ENCODE measurements around the gene ANAPC2.

Gene ANAPC2

DNA sequence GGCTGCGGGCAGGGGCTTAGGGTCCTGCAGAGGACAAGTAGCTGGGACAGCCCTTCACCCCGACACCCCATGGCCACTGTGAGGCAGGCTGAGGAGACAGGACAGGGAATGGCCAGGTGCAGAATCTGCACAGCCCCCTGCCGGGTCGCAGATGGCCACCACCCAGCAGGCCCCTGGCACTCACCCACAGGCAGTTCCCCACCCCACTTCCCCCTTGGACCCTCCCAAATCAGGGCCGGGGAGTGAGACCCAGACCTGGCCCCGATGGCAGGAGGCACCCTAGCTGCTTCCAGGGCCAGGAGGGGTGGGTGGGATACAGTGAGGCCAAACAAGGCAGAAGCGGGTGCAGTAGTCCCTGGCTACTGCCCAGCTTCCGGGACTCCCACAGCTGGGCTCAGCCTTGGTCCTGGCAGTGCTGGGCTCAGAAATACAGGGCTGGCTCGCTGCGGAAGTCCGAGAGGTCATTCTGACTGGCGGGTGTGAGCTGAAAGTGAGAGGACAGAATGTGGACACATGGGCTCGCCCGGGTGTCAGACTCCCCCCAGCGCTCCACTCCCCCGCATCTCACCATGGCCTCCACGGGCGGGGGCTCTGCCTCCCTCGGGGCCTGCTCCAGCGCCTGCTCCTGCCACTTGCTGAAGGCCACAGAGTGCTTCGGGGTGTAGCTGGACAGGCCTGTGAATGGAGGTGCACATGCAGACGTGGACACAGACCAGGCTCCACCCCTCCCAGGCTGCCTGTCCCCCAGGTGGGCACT is 3.5 kb upstream of the ANAPC2 start:
- no peak for DNase-seq (ENCODE audit: low read depth)

DNA sequence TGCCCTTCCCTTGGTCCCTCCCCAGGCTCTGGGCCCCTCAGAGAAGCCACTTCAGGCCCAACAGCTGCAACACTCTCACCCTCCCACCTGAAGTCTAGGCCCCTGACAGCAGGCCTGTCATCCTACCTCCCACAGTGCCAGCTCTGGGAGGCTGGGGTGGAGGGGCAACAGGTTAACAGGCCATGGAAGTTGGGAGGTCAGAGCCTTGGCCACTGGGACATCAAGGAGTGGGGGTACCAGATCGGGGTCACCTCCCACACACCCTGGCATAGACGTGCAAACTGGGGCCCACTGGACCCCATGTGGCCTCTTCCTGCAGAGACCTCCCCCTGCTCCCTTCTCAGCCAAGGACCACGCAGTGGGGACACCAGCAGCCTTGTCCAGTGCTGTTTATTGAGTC is 2.9 kb upstream of the ANAPC2 start:
- DNase-seq (ENCODE audit: low read depth), result no peak

DNA sequence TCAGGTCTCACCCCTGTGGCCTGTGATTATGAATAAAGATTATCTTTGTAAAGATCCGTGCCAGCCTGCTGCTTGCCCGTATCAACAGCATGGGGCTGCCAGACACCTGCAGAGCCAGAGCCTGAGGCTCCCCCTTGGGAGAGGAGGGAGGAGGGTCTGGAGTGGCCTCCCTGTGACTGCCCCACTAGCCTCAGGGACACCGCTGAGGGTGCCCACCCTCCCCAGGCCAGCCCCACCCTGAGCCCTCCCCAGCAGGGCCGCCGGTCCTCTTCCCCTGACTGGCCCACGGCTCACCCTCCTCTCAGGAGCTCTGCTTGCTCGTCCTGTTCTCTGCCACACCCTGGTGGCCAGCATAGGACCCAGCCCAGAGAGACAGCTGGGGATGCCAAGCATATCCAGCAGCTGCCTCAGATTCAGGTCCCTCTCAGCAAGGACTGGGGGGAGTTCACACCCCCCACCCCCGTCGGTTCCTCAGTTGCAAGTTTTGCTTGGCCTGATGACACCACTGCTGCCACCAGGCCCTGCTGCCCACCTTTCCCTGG is 2.0 kb upstream of the ANAPC2 start:
- no peak for DNase-seq (ENCODE audit: low read depth)

DNA sequence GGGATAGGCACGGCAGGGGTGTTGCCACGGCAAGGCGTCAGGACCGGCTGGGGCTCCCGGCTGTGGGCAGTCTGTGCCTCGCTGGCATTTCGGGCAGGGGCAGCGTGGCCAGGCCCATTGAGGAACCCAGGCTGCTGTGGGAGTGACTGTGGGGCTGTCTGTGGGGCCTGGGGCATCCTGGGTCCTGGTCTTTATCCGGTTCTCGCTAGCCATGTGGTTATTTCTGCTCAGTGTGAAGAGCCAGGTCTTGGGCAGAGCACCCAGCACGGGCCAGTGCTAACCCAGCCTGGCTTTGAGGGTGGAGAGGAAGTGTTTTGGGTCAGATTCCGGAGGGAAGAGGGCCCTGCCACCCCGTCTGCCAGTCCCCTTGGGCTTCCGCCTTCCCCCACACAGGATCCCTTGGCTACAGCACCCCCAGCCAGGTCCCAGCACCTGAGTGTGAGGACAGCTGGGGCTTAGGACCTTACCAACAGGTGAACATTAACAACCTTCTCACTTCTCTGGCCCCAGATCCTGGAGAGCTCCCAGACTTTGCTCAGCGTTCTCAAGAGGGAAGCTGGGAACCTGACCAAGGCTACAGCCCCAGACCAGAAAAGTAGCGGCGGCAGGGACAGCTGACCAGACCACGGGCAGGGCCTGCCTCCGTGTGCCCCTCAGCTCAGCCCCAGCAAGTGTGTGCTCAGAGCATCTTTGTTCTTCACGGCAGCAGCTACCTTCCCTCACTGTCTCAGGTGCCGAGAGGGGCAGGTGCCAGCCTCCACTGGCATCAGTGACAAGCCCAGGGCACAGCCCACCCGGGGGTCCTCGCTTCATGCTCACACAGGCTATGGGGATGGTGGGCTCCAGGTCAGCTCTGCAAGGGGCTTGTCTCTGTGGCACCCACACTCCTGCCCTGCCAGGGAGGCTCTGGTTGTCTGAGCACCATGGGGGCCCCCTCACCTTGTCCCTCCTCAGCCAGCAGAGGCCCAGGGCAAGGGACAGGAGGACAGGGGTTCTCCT is 1.2 kb upstream of the ANAPC2 start:
- DNase-seq (ENCODE audit: low read depth), result no peak

DNA sequence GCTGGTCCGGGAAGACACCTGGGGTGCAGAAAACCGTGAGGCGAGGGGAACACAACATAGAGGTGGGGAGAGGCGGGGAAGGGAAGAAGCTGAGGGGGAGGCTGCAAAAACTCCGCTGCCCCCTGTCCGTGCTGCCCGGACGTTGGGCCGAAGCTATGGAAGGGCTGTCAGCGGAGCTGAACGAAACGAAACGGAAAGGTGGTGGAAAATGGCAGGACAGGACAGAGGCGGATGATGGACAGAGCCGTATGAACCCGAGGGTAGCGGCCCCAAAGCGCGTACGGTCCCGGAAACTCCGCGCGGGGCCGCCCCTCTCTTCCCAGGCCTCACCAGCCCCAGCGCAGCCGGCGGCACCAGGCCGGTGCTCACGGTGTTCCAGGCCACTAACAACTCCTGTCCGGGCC is 272 bp downstream of the ANAPC2 start:
- DNase-seq (ENCODE audit: low read depth), result no peak

DNA sequence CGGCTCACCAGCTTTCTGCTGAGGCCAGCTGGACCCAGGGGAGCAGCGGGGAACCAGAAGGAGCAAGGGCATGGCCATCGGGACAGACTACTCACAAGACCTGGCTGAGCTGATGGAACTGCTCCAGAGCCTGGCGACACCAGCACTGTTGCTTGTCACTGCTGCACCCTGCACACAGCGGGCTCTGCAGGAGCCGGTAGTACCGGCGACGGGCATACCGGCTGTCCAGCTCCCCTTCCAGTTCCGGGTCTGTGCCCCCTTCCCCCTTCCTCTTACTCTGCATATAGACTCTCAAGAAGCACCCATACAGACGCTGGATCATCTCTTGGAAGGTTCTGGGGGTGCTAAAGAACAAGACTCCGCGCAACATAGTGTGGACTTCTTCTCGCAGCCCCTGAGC is 974 bp downstream of the ANAPC2 start:
- DNase-seq (ENCODE audit: low read depth), result no peak

DNA sequence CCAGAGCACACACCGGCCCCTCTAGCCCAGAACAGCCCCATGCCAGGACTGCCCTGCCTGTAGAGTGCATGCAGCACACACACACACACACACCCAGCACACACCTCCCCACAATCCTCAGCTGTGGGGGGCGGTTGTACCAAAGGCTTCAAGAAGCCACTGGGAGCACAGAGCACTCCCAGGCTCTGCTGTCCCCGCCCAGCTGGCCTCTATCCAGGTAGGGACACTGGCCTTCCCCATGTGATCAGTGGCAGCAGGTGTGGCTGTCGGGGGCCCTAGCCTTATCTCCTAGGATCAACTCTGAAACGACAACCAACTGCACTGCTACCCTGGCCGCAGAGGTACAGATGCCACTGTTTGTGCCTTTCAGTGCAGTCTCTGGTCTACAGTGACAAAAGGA is 2.0 kb downstream of the ANAPC2 start:
- DNase-seq (ENCODE audit: low read depth), result no peak

DNA sequence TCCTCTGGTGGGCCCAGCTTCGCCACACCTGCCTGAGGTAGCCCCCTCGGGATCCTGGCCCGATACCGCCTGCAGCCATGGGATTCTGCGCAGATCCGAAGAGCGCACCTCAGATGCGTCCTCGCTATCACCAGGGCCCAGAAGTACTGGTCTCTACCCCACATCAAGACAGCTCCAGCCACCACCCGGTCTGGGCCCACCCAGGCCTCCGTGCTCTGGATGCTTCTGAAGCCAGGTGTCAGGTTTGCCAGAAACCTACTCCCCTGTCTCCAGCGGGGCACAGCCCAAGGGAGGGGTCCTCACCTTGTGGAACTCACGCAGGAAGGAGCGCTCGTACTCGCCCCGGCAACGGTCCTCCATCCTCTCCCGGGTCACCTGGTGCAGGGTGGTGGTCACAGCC is 2.4 kb downstream of the ANAPC2 start:
- no peak for DNase-seq (ENCODE audit: low read depth)

DNA sequence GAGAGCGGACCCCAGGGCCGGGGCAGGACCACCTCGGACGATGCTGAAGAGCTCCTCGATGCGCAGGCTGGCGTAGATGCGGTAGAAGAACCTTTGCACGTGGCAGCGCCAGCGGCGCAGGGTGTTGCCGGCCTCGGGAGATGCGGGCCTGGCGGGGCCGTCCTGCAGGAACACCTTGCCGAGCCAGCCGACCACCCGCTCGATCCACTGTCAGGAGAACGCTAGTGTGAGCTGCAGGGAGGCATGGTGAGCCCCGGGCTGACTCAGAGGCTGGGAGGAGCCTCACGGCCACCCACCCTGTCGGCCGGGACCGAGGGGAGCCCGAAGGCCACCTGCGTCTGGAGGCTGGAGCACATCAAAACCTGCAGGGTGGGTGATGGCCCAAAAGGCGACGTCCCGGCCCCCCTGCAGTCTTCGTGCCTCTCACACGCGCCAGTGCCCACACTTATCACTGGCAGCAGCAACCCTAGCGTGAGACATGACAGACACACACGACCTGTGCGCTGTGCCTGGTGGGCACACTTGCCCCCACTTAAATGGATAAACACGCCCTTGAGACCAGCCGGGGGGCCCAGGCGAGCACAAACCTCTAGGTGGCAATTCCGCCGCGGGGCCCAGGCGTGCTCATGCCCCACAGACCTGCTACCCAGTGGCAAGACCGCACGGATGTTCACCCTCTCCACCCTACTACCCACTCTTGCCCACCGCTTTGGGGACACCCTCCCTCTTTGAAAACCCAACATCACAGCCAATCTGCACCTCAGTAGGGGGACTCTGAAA is 3.3 kb downstream of the ANAPC2 start:
- no peak for DNase-seq (ENCODE audit: low read depth)

DNA sequence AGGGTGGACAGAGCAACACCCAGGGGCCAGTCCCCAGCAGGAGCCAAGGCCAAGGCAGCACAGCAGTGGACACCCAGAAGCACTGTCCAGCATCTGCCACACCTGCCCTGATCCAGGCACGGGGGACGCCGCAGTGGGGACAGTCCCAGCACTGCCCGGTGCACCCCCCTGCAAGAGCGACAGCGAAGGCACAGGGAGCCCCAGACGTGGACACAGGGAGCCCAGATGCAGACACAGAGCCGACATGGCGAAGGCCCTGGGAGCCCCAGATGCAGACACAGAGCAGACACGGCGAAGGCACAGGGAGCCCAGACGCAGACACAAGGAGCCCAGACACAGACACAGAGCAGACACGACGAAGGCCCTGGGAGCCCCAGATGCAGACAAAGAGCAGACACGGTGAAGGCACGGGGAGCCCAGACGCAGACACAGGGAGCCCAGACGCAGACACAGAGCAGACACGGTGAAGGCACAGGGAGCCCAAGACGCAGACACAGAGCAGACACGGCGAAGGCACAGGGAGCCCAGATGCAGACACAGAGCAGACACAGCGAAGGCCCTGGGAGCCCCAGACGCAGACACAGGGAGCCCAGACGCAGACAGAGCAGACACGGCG is 4.3 kb downstream of the ANAPC2 start:
- no peak for DNase-seq (ENCODE audit: low read depth)

DNA sequence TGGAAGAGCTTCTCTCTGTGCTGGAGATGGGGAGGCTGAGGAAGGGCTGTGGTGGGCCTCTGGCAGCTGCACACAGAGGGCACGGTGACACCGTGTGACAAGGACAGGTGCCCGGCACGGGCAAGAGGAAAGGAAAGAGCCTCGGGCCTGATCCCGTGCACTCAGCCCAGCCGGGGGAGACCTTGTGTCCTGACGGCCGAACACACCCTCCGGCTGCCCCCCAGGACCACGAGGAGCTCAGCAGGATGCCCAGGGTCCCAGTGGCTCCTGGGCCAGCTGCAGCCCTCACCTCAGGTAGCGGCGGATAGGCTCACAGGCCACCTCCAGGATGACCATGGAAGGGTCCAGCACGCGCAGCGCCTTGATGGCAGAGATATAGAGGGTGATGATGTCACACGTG is 5.5 kb downstream of the ANAPC2 start:
- no peak for DNase-seq (ENCODE audit: low read depth)

DNA sequence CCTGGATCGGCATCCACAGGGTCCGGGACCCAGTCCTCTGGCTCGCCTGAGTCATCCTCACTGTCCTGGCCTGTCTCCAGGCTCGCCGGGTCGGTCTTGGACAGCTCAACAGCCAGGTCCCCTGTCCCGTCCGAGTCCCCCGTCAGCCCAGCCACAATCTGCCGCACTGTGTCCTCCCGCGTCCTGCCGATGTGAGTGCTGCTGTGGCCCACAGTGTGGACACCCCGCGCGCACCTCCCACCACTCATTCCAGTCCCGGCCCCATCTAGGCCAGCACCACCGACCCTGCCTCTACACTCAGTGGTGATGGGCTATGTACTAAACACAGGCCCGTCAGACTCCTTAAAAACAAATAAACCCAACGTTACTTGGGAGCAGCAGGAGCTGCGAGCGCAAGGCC is 6.7 kb downstream of the ANAPC2 start:
- DNase-seq (ENCODE audit: low read depth), result no peak

DNA sequence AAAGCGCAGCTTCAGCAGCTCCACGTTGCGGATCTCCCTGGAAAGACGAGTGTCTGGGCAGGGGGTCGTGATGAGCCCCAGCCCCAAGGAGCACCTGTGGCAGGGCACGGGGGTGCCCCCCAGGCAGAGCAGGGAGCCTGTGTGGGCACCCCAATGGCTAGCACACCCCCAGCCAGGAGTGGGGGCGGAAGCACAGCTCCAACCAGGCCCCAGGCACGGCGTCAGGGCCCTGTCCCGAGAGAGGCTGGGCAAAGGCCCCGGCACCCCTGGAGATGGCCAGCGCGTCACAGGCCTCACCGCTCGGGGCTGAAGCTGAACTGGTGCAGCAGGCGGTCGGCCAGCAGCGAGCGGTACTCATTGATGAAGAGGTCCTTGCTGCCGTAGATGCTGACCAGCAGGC is 7.9 kb downstream of the ANAPC2 start:
- DNase-seq (ENCODE audit: low read depth), result no peak

DNA sequence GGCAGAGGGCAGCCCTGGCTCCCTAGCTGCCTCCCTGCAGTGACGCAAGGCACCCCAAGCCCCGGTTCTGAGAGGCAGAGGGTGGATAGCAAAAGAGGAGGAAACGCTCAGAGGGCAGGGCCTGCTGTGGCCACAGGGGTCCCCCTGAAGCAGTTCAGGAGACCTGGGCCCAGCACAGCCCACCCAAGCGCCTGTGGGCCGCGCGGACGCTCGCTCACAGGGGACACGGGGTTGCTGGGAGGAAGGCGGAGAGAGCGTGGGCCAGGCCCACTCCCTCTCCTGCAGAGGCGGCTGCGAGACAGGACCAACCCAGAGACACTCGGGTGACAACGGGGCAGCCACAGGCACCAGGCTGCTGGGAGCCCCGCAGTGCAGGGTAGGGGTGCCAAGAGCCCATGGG is 8.6 kb downstream of the ANAPC2 start:
- DNase-seq (ENCODE audit: low read depth), result no peak

DNA sequence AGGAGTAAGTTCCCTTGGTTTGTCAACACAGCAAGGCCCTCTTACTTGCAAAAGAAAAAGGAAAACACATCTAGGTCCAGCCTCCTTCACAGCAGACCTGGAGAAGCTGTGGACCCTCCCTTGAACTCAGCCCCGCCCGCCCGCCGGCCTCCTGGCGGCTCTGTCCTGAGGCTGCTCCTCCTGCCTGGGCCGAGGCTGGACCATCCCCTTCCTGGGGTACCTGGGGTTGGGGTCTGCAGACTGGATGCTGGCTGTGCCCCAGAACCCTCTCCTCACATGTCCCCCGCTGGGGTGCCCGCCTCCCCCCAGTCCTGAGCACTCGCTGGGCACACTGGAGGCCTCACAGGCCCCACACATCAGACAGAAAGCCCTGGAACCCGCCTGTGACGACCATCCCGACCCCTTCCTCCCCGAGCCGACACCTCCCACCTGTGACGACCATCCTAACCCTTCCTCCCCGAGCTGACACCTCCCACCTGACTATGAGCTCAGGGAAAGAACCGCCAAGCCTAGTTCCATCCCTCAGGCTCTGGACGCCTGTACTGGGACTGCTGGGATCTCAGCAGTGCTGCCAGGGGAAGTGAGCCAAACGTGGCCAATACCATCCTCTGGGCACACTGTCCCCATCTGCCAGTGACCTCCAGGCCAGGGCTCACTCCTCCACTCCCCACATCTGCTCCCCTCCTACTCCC is 9.3 kb downstream of the ANAPC2 start:
- DNase-seq (ENCODE audit: low read depth), result no peak

DNA sequence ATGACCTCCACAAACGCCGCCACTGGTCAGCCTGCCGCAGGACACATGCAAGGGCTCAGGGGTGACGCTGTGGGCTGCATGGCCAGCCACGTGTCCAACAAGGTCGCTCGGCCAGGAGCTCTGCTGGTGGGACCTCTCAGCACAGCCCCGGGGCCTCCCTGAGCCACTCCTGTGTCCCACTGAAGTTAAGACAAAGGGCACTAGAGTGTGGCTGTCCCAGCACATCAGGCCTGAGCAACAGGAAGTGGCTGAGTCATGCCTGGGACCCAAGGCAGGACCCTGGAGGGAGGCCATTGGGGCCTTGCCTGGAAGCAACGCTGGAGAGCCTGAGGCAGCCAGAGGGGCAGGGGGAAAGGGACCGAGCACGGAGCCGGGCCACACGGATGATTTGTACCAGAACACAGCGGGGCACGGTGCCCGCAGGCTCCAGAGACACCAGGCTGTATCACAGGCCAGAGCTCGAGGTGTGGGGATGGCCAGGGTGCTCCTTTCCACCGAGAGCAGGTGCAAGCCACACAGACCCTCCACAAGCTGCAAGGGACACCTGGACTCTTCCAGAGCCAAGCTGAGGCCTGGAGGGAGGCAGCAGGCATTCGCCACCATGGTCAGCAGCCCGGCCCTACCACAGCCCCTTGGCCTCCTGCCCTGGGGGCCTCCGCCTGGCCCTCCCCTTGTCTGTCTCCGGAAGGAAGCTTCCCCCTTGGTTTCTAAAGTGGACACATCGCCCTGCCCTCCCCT is 10.0 kb downstream of the ANAPC2 start:
- DNase-seq (ENCODE audit: low read depth), result no peak

DNA sequence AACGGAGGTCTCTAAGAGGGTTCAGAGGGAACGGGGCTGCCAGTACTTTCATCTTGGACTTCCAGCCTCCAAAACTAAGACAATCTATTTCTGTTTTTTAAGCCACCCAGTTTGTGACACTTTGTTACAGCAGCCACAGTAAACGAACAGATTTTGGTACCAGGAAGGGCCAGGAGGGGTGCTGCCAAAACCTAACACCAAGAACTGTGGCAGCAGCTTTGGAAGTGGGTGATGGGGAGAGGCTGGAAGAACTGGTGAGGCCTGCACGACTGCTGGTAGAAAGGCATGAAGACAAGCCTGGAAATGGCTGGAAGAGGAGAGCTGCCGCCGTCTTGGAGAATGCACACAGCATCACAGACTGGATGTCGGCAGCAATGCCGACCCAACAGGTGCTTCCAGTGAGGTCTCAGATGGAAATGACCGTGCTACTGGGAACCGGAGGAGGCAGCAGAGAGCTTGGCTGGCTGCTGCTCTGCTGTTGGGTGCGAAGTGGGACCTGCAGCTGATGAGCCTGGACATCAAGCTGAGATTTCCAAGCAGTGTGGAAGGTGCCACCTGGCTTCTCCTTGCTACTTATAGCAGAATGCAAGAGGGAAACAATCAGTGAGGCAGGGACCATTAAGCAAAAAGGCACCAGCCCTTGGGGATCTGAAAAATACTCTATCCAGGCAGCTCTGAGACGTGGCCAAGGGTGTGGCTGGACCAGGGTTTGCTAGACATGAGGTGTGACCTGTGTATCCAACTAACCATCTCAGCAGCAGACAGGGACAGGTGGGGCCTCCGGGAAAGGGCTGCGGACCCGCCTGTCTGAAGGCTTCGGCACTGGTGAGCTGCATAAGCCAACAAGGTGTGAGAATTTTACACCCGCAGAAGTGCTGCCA is 11.8 kb downstream of the ANAPC2 start:
- DNase-seq (ENCODE audit: low read depth), result no peak

DNA sequence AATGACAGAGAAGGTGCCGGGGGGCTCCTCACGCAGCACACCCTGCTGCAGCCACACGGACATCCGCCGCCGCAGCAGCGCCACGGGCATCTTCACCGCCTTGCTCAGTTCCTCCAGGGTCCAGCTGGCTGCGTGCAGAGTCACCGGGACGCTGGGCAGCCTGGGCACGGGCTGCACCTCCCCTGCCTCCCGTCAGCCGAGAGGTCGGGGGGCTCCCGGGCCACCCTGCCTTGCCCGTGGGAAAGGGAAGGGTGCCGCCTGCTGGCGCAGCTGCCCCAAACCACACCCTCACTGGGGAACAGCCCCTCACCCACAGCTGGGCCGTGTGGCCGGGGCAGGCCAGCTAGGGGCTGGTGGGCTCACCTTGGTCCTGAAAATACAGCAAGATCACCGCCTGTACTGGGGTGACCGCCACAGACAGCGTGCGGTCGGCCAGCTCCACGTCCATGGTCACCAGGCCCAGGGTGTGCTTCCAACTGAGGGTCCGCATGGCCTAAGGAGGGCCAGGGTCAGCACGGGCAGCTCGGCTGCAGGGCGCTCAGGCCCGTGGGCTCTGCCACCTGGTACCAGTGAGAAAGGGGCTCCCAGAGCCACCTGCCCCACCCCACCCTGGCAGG is 12.9 kb downstream of the ANAPC2 start:
- no peak for DNase-seq (ENCODE audit: low read depth)

DNA sequence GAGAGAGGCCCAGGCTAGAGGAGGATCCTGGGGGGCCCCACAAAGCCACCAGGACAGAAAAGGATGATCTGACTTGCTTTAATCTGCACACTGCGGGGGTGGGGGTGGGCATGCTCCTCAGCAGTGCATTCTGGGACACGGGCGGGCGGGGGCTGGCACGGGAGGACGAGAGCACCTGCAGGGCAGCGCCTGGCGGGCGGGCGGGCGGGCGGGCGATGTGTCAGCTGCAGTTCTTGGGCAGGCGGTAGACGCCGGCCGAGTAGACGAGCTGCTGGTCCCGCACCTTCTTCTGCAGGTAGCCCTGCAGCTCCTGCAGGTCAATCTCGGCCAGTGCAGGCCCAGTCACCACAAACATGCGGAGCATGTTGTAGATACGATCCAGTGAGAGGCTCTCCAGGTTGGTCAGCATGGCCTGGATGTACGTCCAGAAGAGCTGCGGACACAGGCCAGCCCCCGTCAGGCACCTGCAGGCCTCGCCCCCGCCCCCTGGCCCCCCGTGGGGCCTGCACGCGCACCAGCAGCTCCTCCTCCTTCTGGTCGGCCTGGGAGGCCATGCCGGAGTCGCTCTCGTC is 13.6 kb downstream of the ANAPC2 start:
- DNase-seq (ENCODE audit: low read depth), result no peak
